Adrenal gland (tissue), 12 donors: Measurements from ENCODE around the gene FSTL1. TPM values are rescaled to one million over a fixed set of nuclear protein-coding genes. Genes with fewer than 3 reads are reported as not detected.

ENCODE experiments used
- DNase-seq, 7 donors: peaks; one replicate each; pipeline ENCODE4 v3.0.0-alpha.2; 2019 to 2020
- H3K27ac ChIP-seq, 5 donors: fragments of 200-600 bp; sonication (generic) in 4 of 5; 1 replicate in 3 of 5; 2 replicates in 2 of 5; pipeline versions ENCODE4 v1.5.1 to v1.8.0; 2016 to 2020; ENCODE audit warnings: mild to moderate bottlenecking in 1 of 5
- H3K27me3 ChIP-seq: fragments of 200-600 bp; 2 replicates; pipeline ENCODE4 v1.8.0; 2021
- H3K36me3 ChIP-seq, 2 donors: fragments of 200-600 bp; replicated peaks in 1 of 2; 1 replicate in 1 of 2; 2 replicates in 1 of 2; pipeline versions ENCODE4 v1.5.1 to v1.8.0; 2018 to 2022
- H3K4me1 ChIP-seq, 2 donors: fragments of 200-600 bp; replicated peaks in 1 of 2; 1 replicate in 1 of 2; 2 replicates in 1 of 2; pipeline versions ENCODE4 v1.5.1 to v1.8.0; 2018 to 2021
- H3K4me3 ChIP-seq, 4 donors: fragments of 200-600 bp; sonication (generic) in 3 of 4; one replicate each; pipeline ENCODE4 v1.5.1; 2016 to 2018
- H3K9me3 ChIP-seq, 3 donors: fragments of 200-600 bp; sonication (generic) in 1 of 3; replicated peaks in 1 of 3; 1 replicate in 2 of 3; 2 replicates in 1 of 3; pipeline versions ENCODE4 v1.5.1 to v1.8.0; 2016 to 2021
- POLR2A ChIP-seq, 2 donors: fragments of 450-650 bp; IDR thresholded peaks; one replicate each; pipeline ENCODE4 v1.6.1; 2017; ENCODE audit warnings: antibody characterized with exemption in 2 of 2, mild to moderate bottlenecking in 2 of 2, moderate library complexity in 1 of 2
- WGBS, 4 donors: extraction: QIAGEN DNeasy Blood & Tissue Kit in 2 of 4; methylation state at CpG; one replicate each; pipeline versions ENCODE4 v1.1.5 to v1.1.7; 2013 to 2017; 5-methylcytosine and 5-hydroxymethylcytosine counted together
- intact Hi-C, 2 donors: fragments of 100-400 bp; cut with DNase I; formaldehyde crosslinking; loops; one replicate each; pipeline versions ENCODE4 v1.14.1 to v1.15.0; 2022 to 2023
- polyA plus RNA-seq, 3 donors: library from polyadenylated mRNA; stranded (reverse); fragments of 200-250 nt in 2 of 3; fragments of 350-450 nt in 1 of 3; fragmentation: Illumina TruSeq in 1 of 3; extraction: RNeasy Lipid Tissue Mini Kit (QIAGEN cat#74804) in 1 of 3; gene quantifications; one replicate each; pipeline ENCODE4 v1.2.3, GENCODE V29; 2013 to 2014
- total RNA-seq, 9 donors: library from RNA; depleted of rRNA in 4 of 9; stranded (reverse); fragments of >200 nt in 4 of 9; fragments of 120-200 nt in 1 of 9; fragmentation: NEBNext Ultra II Directional in 1 of 9; extraction: Animal tissue kit (Norgen Biotek cat#: 25700) in 1 of 9; gene quantifications; one replicate each; pipeline versions ENCODE4 v1.1.0 to v1.2.4, GENCODE V29; 2013 to 2023
- TF ChIP-seq, protein P1 (sequence below), 6 experiments: fragments of 450-650 bp in 4 of 6; fragments of 200-600 bp in 2 of 6; sonication (generic) in 1 of 6; IDR thresholded peaks; 1 replicate in 5 of 6; 2 replicates in 1 of 6; pipeline versions ENCODE4 v1.5.1 to v1.8.0; 2016 to 2021; ENCODE audit warnings: antibody characterized with exemption in 6 of 6, mild to moderate bottlenecking in 2 of 6, moderate library complexity in 1 of 6
- donor health status: healthy with polysubstance abuse.
- donor health status: Bipolar disorder and iron deficiency.
- donor health status: DM: yes; HTN: yes; CAD: no.
- donor health status: DM: no; HTN: no; CAD: no.
- donor health status: DM: no; HTN: no; CAD: no.
- donor health status: DM: yes; HTN: yes; CAD: no.

The FSTL1 gene
- total and polyA plus RNA-seq, 12 donors: 45.6 to 625 (median 306) TPM

DNA sequence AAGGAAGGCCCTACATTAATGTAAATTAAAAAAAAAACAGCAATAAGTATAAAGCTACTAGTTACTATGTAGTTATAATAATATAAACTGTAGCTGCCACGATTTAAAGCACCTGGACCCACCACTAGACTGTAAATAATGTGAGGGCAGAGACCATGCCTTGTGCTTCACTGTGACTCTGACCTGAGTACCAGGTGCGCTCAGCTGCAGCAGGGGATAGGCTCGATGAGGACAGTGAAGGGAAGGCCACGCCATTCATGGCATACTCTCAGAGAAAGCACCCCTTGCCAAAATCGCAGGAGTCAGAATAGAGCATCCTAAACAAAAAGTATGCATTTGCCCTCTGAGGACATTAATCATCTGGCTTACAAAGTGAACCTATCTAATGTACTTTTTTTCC is 5.1 kb downstream of the FSTL1 start:
- WGBS, 4 donors: 76 to 87% (median 84%) methylated on average over 5 of the region's 5 CpGs
- intact Hi-C loops: no loop called here
- Histone ChIP-seq H3K4me3 (no peak overlapping the region), H3K9me3 (no peaks in the 10 kb centered on the region), H3K36me3 (peaks cover 0 to 11% of the 10 kb centered on the region in 2 donors), H3K4me1 (peaks cover 24 to 71% of the 10 kb centered on the region in 2 donors), H3K27me3 (no peaks in the 10 kb centered on the region), H3K27ac (no peak overlapping the region)
- TF ChIP-seq, protein P1, sequence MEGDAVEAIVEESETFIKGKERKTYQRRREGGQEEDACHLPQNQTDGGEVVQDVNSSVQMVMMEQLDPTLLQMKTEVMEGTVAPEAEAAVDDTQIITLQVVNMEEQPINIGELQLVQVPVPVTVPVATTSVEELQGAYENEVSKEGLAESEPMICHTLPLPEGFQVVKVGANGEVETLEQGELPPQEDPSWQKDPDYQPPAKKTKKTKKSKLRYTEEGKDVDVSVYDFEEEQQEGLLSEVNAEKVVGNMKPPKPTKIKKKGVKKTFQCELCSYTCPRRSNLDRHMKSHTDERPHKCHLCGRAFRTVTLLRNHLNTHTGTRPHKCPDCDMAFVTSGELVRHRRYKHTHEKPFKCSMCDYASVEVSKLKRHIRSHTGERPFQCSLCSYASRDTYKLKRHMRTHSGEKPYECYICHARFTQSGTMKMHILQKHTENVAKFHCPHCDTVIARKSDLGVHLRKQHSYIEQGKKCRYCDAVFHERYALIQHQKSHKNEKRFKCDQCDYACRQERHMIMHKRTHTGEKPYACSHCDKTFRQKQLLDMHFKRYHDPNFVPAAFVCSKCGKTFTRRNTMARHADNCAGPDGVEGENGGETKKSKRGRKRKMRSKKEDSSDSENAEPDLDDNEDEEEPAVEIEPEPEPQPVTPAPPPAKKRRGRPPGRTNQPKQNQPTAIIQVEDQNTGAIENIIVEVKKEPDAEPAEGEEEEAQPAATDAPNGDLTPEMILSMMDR (IDR thresholded peaks at IDR 0.05): no peak
- no peak for TF ChIP-seq POLR2A (IDR thresholded peaks at IDR 0.05)
- DNase-seq: no peak

DNA sequence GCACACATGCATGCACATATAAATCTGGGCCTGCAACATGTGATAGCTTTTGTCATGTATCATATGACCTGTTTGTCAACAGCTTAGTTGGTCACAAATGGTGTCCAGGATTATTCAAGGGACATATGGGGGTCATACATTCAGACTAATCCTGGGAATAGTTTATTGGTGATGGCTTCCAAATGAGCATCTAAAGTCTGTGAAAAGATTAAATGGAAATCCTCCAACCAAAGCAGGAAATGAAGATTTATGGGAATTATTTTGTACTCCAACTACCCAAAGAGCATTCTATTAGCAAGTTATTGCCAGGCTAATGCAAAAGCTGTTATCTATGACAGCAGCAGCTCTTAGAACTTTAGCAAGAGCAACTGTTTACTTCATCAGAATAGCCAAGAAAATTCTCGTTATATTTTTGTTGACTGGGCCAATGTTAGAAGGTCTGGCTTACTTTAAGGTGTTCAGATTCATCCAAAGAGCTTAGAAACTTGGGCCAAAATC is 7.1 kb downstream of the FSTL1 start:
- intact Hi-C loops: no loop called here
- Histone ChIP-seq H3K4me1 (peaks cover 28 to 77% of the 10 kb centered on the region in 2 donors), H3K4me3 (no peak overlapping the region), H3K27ac (peak overlapping the region in 1 of 5 donors; percentile 18), H3K27me3 (no peaks in the 10 kb centered on the region), H3K9me3 (no peaks in the 10 kb centered on the region), H3K36me3 (peaks cover 0 to 14% of the 10 kb centered on the region in 2 donors)
- TF ChIP-seq, protein P1 (IDR thresholded peaks at IDR 0.05): no peak
- WGBS, 4 donors: 61 to 70% (median 62%) methylated on average over 1 of the region's 1 CpG
- no peak for DNase-seq

DNA sequence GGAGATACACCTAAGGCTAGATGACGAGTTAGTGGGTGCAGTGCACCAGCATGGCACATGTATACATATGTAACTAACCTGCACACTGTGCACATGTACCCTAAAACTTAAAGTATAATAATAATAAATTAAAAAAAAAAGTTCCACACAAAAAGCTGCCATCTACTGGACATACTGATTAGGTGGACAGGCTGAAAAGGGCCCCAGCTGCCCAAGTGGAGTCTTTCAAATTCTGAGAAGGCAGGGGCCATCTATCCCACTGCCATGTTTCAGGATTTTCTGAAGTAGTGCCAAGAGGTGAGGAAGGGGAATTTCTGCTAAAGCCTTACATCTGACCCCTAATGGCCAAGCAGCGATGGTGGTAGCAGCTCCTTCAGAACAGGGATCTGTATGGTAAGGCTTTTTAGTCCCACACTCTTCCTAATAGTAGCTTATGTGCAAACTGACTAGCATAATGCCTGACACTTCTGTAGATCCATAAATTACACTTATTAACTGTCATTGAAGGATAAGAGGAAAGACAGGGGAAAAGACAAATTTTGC is 7.7 kb downstream of the FSTL1 start:
- WGBS, 4 donors: 59 to 75% (median 68%) methylated on average over 1 to 2 of the region's 2 CpGs
- DNase-seq: no peak
- no peak overlapping the region for H3K4me3 ChIP-seq
- peaks cover 0 to 18% of the 10 kb centered on the region in 2 donors for H3K36me3 ChIP-seq
- H3K9me3 ChIP-seq: no peaks in the 10 kb centered on the region
- TF ChIP-seq, protein P1 (IDR thresholded peaks at IDR 0.05): peak in 1 of 6 experiments; percentile 11
- TF ChIP-seq POLR2A (IDR thresholded peaks at IDR 0.05): no peak
- no peaks in the 10 kb centered on the region for H3K27me3 ChIP-seq
- H3K27ac ChIP-seq: no peak overlapping the region
- H3K4me1 ChIP-seq: peaks cover 24 to 77% of the 10 kb centered on the region in 2 donors
- intact Hi-C loops: no loop called here

DNA sequence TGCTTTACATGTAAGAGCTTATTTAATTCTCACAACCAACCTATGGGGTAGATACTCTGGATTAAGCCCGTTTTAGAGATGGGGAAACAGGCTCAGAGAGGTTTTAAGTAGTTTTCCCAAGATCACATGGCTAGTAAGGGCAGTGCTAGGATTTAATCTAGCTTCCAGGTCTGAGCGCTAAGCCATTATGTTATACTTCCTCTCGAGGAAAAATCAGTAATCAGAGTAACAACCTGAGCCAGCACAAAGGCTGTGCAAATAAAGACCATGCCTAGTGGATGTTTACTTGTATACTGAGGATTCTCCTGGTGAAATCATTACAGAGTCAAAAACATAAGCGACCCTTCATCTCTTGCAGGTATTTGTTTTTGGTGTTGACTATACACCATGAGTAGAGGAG is 9.0 kb downstream of the FSTL1 start:
- Histone ChIP-seq H3K4me3 (no peak overlapping the region), H3K36me3 (peaks cover 0 to 25% of the 10 kb centered on the region in 2 donors), H3K9me3 (no peaks in the 10 kb centered on the region), H3K4me1 (peaks cover 12 to 77% of the 10 kb centered on the region in 2 donors), H3K27ac (peak overlapping the region in 1 of 5 donors; percentile 24), H3K27me3 (no peaks in the 10 kb centered on the region)
- intact Hi-C loops: no loop called here
- 80 to 92% (median 83%) methylated on average over 4 of the region's 4 CpGs for WGBS, 4 donors
- no peak for DNase-seq
- TF ChIP-seq POLR2A (IDR thresholded peaks at IDR 0.05): no peak
- TF ChIP-seq, protein P1 (IDR thresholded peaks at IDR 0.05): no peak
